Liver (tissue), 9 donors: ENCODE measurements around the gene SEC14L5. TPM values are rescaled to one million over a fixed set of nuclear protein-coding genes. Genes with fewer than 3 reads are reported as not detected.

Source experiments
- DNase-seq: peaks from one replicate; pipeline ENCODE4 v3.0.0-alpha.2; 2017; ENCODE audit warnings: low spot score
- H3K27ac ChIP-seq, 2 donors: one replicate each; pipeline ENCODE4 v1.7.0; 2013; ENCODE audit warnings: inconsistent platforms in 2 of 2, low read length in 2 of 2, control low read depth in 1 of 2, low read depth in 1 of 2, mild to moderate bottlenecking in 1 of 2
- H3K27me3 ChIP-seq, 4 donors: one replicate each; pipeline versions ENCODE4 v1.6.1 to v1.7.0; 2013; ENCODE audit warnings: low read length in 3 of 4, inconsistent platforms in 1 of 4, mild to moderate bottlenecking in 1 of 4, moderate library complexity in 1 of 4; ENCODE audit not compliant: control insufficient read depth in 4 of 4, insufficient read depth in 4 of 4
- H3K36me3 ChIP-seq, 4 donors: one replicate each; pipeline versions ENCODE4 v1.6.1 to v1.7.0; 2013; ENCODE audit warnings: low read length in 3 of 4, mild to moderate bottlenecking in 3 of 4, low read depth in 1 of 4, moderate library complexity in 1 of 4; ENCODE audit not compliant: control insufficient read depth in 4 of 4, insufficient read depth in 3 of 4
- H3K4me1 ChIP-seq, 4 donors: one replicate each; pipeline versions ENCODE4 v1.6.1 to v1.7.0; 2013; ENCODE audit warnings: low read length in 3 of 4, mild to moderate bottlenecking in 3 of 4, moderate library complexity in 1 of 4; ENCODE audit not compliant: control insufficient read depth in 4 of 4, insufficient read depth in 4 of 4
- H3K4me3 ChIP-seq, 3 donors: one replicate each; pipeline versions ENCODE4 v1.6.1 to v1.7.0; 2013; ENCODE audit warnings: low read length in 3 of 3, control low read depth in 1 of 3, low read depth in 1 of 3, mild to moderate bottlenecking in 1 of 3
- H3K9ac ChIP-seq, 2 donors: one replicate each; pipeline ENCODE4 v1.7.0; 2013; ENCODE audit warnings: low read length in 2 of 2, mild to moderate bottlenecking in 2 of 2, moderate library complexity in 2 of 2, control low read depth in 1 of 2, low read depth in 1 of 2
- H3K9me3 ChIP-seq, 4 donors: one replicate each; pipeline versions ENCODE4 v1.6.1 to v1.7.0; 2013; ENCODE audit warnings: low read length in 3 of 4; ENCODE audit not compliant: control insufficient read depth in 4 of 4
- ATF3 ChIP-seq: IDR thresholded peaks from 2 replicates; pipeline ENCODE4 v1.6.1; 2016; ENCODE audit warnings: antibody characterized with exemption
- CTCF ChIP-seq: fragments of 150-350 bp; IDR thresholded peaks from 2 replicates; pipeline ENCODE4 v1.5.1; 2017; ENCODE audit warnings: improper control_type of control experiment, low read depth, low read length; ENCODE audit not compliant: missing input control
- FOXA1 ChIP-seq: IDR thresholded peaks from 2 replicates; pipeline ENCODE4 v1.6.1; 2016; ENCODE audit warnings: antibody characterized with exemption
- FOXA2 ChIP-seq: IDR thresholded peaks from 2 replicates; pipeline ENCODE4 v1.6.1; 2016; ENCODE audit warnings: antibody characterized with exemption
- GABPA ChIP-seq, 2 donors: IDR thresholded peaks in 1 of 2; conservative IDR thresholded peaks in 1 of 2; 2 replicates each; pipeline ENCODE4 v1.6.1; 2016; ENCODE audit warnings: antibody characterized with exemption in 2 of 2, mild to moderate bottlenecking in 1 of 2, moderate library complexity in 1 of 2
- HNF4A ChIP-seq, 2 donors: conservative IDR thresholded peaks; 2 replicates each; pipeline ENCODE4 v1.6.1; 2016; ENCODE audit warnings: antibody characterized with exemption in 2 of 2, mild to moderate bottlenecking in 2 of 2
- HNF4G ChIP-seq: IDR thresholded peaks from 2 replicates; pipeline ENCODE4 v1.6.1; 2016; ENCODE audit warnings: antibody characterized with exemption
- JUND ChIP-seq, 2 donors: IDR thresholded peaks; 2 replicates each; pipeline ENCODE4 v1.6.1; 2016; ENCODE audit warnings: antibody characterized with exemption in 2 of 2
- MAX ChIP-seq: IDR thresholded peaks from 2 replicates; pipeline ENCODE4 v1.6.1; 2016; ENCODE audit warnings: antibody characterized with exemption
- NR2F2 ChIP-seq: IDR thresholded peaks from 2 replicates; pipeline ENCODE4 v1.6.1; 2016; ENCODE audit warnings: antibody characterized with exemption
- RAD21 ChIP-seq, 2 donors: IDR thresholded peaks; 2 replicates each; pipeline ENCODE4 v1.6.1; 2016; ENCODE audit warnings: antibody characterized with exemption in 2 of 2, mild to moderate bottlenecking in 2 of 2
- REST ChIP-seq: IDR thresholded peaks from 2 replicates; pipeline ENCODE4 v1.6.1; 2016; ENCODE audit warnings: antibody characterized with exemption, mild to moderate bottlenecking
- RXRA ChIP-seq, 2 donors: IDR thresholded peaks; 2 replicates each; pipeline ENCODE4 v1.6.1; 2017 to 2018; ENCODE audit warnings: antibody characterized with exemption in 2 of 2, mild to moderate bottlenecking in 1 of 2
- SP1 ChIP-seq: IDR thresholded peaks from 2 replicates; pipeline ENCODE4 v1.6.1; 2018; ENCODE audit warnings: antibody characterized with exemption, mild to moderate bottlenecking
- TAF1 ChIP-seq: conservative IDR thresholded peaks from 2 replicates; pipeline ENCODE4 v1.6.1; 2016; ENCODE audit warnings: antibody characterized with exemption, mild to moderate bottlenecking
- YY1 ChIP-seq: IDR thresholded peaks from 2 replicates; pipeline ENCODE4 v1.6.1; 2016; ENCODE audit warnings: antibody characterized with exemption, mild to moderate bottlenecking
- ZBTB33 ChIP-seq: IDR thresholded peaks from 2 replicates; pipeline ENCODE4 v1.6.1; 2016; ENCODE audit warnings: antibody characterized with exemption
- WGBS: extraction: QIAGEN DNeasy Blood & Tissue Kit; methylation state at CpG from one replicate; pipeline ENCODE4 v1.1.7; 2013; 5-methylcytosine and 5-hydroxymethylcytosine counted together
- polyA plus RNA-seq, 2 donors: library from polyadenylated mRNA; stranded (reverse) in 1 of 2; unstranded in 1 of 2; fragments of 200-250 nt in 1 of 2; fragments of >200 nt in 1 of 2; fragmentation: Nextera tagmentation in 1 of 2; extraction: Ambion mirVana in 1 of 2; gene quantifications; one replicate each; pipeline versions ENCODE4 v1.2.1 to v1.2.3, GENCODE V29; 2013 to 2015
- total RNA-seq, 2 donors: library from RNA; depleted of rRNA; stranded (reverse); fragments of >200 nt; gene quantifications; one replicate each; pipeline ENCODE4 v1.2.3, GENCODE V29; 2014
- donor health status: healthy.
- donor health status: healthy.
- donor health status: healthy.
- donor health status: healthy.
- donor health status: healthy.

SEC14L5 gene
- total and polyA plus RNA-seq, 4 donors = 0.03 to 0.65 (median 0.12) TPM

GRCh38 chr16:5012887-5013286 is 54.8 kb downstream of the SEC14L5 start:
- no peak overlapping the region for H3K27ac ChIP-seq
- H3K4me3 ChIP-seq = no peak overlapping the region
- no peak overlapping the region for H3K9ac ChIP-seq
- no peaks in the 10 kb centered on the region for H3K27me3 ChIP-seq
- H3K36me3 ChIP-seq = no peaks in the 10 kb centered on the region
- 78% methylated on average over 6 of the region's 6 CpGs for WGBS
- TF ChIP-seq JUND (IDR thresholded peaks at IDR 0.05) (no peak), NR2F2 (no peak), ATF3 (no peak), RXRA (IDR thresholded peaks at IDR 0.05) (no peak), FOXA1 (no peak), FOXA2 (no peak), RAD21 (IDR thresholded peaks at IDR 0.05) (no peak), HNF4A (conservative IDR thresholded peaks at IDR 0.05) (no peak), YY1 (no peak), TAF1 (no peak), MAX (no peak), GABPA (IDR thresholded peaks at IDR 0.05 in 1 of 2, conservative IDR thresholded peaks at IDR 0.05 in 1 of 2) (no peak), CTCF (no peak), ZBTB33 (no peak), SP1 (no peak)
- H3K9me3 ChIP-seq = no peaks in the 10 kb centered on the region
- H3K4me1 ChIP-seq = no peaks in the 10 kb centered on the region
- DNase-seq = no peak

- Histone ChIP-seq H3K9ac (no peak overlapping the region), H3K9me3 (no peaks in the 10 kb centered on the region), H3K4me1 (no peaks in the 10 kb centered on the region), H3K4me3 (no peak overlapping the region), H3K27ac (no peak overlapping the region), H3K27me3 (no peaks in the 10 kb centered on the region), H3K36me3 (no peaks in the 10 kb centered on the region)
- no peak for DNase-seq
- no peak for TF ChIP-seq HNF4A (conservative IDR thresholded peaks at IDR 0.05)
- no peak for TF ChIP-seq REST
- TF ChIP-seq JUND (IDR thresholded peaks at IDR 0.05) = no peak
- TF ChIP-seq SP1 = no peak
- no peak for TF ChIP-seq RAD21 (IDR thresholded peaks at IDR 0.05)
- TF ChIP-seq MAX = no peak
- TF ChIP-seq ATF3 = no peak
- no peak for TF ChIP-seq CTCF
- TF ChIP-seq HNF4G = no peak
- TF ChIP-seq RXRA (IDR thresholded peaks at IDR 0.05) = no peak
- no peak for TF ChIP-seq YY1
- no peak for TF ChIP-seq FOXA2
- TF ChIP-seq FOXA1 = no peak
- no peak for TF ChIP-seq NR2F2
- TF ChIP-seq GABPA (IDR thresholded peaks at IDR 0.05 in 1 of 2, conservative IDR thresholded peaks at IDR 0.05 in 1 of 2) = no peak
- TF ChIP-seq TAF1 = no peak
- no peak for TF ChIP-seq ZBTB33
- WGBS = 71% methylated on average over 4 of the region's 4 CpGs
Observed at GRCh38 chr16:5015351-5015750, 57.2 kb downstream of the SEC14L5 start.
